OCI-LY1 (cell line): ENCODE data around the gene CLTCL1.

ENCODE experiments used
- H2AFZ ChIP-seq: fragments of 200-600 bp; sonication (generic), shearing (Covaris generic); 2 replicates; pipeline ENCODE4 v1.6.0; 2014; ENCODE audit warnings: antibody characterized with exemption, mild to moderate bottlenecking, low read length
- H3F3A ChIP-seq: fragments of 200-600 bp; sonication (generic), shearing (Covaris generic); 2 replicates; pipeline ENCODE4 v1.6.0; 2014; ENCODE audit warnings: mild to moderate bottlenecking, antibody characterized with exemption, low read length, moderate library complexity; ENCODE audit not compliant: insufficient read depth
- H3K27ac ChIP-seq: fragments of 200-600 bp; sonication (generic); 2 replicates; pipeline ENCODE4 v1.5.1; 2014; ENCODE audit warnings: low read length, mixed run types, mild to moderate bottlenecking, low read depth; ENCODE audit not compliant: poor library complexity, severe bottlenecking
- H3K27me3 ChIP-seq: fragments of 200-600 bp; sonication (generic); 2 replicates; pipeline ENCODE4 v1.6.0; 2014; ENCODE audit warnings: antibody characterized with exemption, mild to moderate bottlenecking, low read length, moderate library complexity; ENCODE audit not compliant: insufficient read depth
- H3K36me3 ChIP-seq: fragments of 200-600 bp; sonication (generic); 2 replicates; pipeline ENCODE4 v1.6.1; 2014; ENCODE audit warnings: mild to moderate bottlenecking, antibody characterized with exemption, low read length, moderate library complexity, mixed read lengths; ENCODE audit not compliant: insufficient read depth
- H3K4me1 ChIP-seq: fragments of 200-600 bp; sonication (generic); 2 replicates; pipeline ENCODE4 v1.5.1; 2014; ENCODE audit warnings: mild to moderate bottlenecking, low read length, moderate library complexity; ENCODE audit not compliant: insufficient read depth, severe bottlenecking
- H3K4me2 ChIP-seq: fragments of 200-600 bp; sonication (generic), shearing (Covaris generic); 2 replicates; pipeline ENCODE4 v1.6.1; 2014; ENCODE audit warnings: low read length
- H3K4me3 ChIP-seq: fragments of 200-600 bp; sonication (generic); 2 replicates; pipeline ENCODE4 v1.5.1; 2014; ENCODE audit warnings: low read length, low read depth, mild to moderate bottlenecking, mixed read lengths; ENCODE audit not compliant: poor library complexity, severe bottlenecking
- H3K79me2 ChIP-seq: fragments of 200-600 bp; shearing (Covaris generic); 2 replicates; pipeline ENCODE4 v1.6.1; 2016; ENCODE audit warnings: mixed run types, low read length, mixed read lengths; ENCODE audit not compliant: insufficient read depth
- H3K9ac ChIP-seq: fragments of 200-600 bp; sonication (generic), shearing (Covaris generic); 2 replicates; pipeline ENCODE4 v1.6.1; 2014; ENCODE audit warnings: mild to moderate bottlenecking, low read length, mixed read lengths
- H3K9me2 ChIP-seq: fragments of 200-600 bp; sonication (generic), shearing (Covaris generic); 2 replicates; pipeline ENCODE4 v1.6.1; 2014; ENCODE audit warnings: low read depth, mild to moderate bottlenecking, low read length, mixed read lengths
- H3K9me3 ChIP-seq: fragments of 200-600 bp; shearing (Covaris generic); 2 replicates; pipeline ENCODE4 v1.6.1; 2014; ENCODE audit warnings: low read length, mixed read lengths
- H4K20me1 ChIP-seq: fragments of 200-600 bp; sonication (generic), shearing (Covaris generic); 2 replicates; pipeline ENCODE4 v1.6.0; 2016; ENCODE audit warnings: mild to moderate bottlenecking, low read length; ENCODE audit not compliant: insufficient read depth
- EZH2 ChIP-seq: fragments of 200-600 bp; sonication (generic), shearing (Covaris generic); IDR thresholded peaks from 2 replicates; pipeline ENCODE4 v1.8.0; 2017; ENCODE audit warnings: borderline replicate concordance, mixed run types, mild to moderate bottlenecking, antibody characterized with exemption, low read length, moderate library complexity, mixed read lengths
- TF ChIP-seq, protein P1 (sequence below): fragments of 200-600 bp; sonication (generic), shearing (Covaris generic); IDR thresholded peaks from 2 replicates; pipeline ENCODE4 v1.5.1; 2017; ENCODE audit warnings: mild to moderate bottlenecking, antibody characterized with exemption, low read length, moderate library complexity, mixed read lengths

Gene CLTCL1

DNA sequence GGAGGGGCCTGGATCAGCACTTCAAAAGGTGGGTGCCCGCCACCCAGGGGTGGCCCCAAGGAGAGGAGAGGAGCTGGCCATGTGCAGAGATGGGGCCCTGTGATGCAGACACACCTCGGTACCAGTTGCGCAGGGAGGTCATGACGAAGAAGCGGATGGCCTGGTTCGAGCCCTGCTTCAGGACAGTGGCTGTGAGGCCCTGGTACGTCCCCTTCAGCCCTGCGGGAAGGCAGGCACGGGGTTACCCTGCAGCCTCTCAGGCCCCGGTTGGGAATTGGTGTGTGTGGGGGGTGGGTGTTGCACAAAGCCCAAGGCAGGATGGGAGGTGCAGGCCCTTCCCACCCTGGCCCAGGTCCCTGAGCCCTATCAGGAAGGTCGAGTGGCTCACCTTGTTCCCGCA, 114.8 kb downstream of the CLTCL1 start:
- H4K20me1 ChIP-seq = no peaks in the 10 kb centered on the region
- no peaks in the 10 kb centered on the region for H3K27me3 ChIP-seq
- no peaks in the 10 kb centered on the region for H3K9me3 ChIP-seq
- H3F3A ChIP-seq = no peaks in the 10 kb centered on the region
- H3K27ac ChIP-seq = peak overlapping the region; percentile 58
- H3K4me3 ChIP-seq = peak overlapping the region; percentile 82
- peak overlapping the region; percentile 94 for H3K4me2 ChIP-seq
- H3K9ac ChIP-seq = peak overlapping the region; percentile 88
- peaks cover 7% of the 10 kb centered on the region; the same call in 1 of the 2 replicates for H3K36me3 ChIP-seq
- no peak for TF ChIP-seq EZH2
- TF ChIP-seq, protein P1, sequence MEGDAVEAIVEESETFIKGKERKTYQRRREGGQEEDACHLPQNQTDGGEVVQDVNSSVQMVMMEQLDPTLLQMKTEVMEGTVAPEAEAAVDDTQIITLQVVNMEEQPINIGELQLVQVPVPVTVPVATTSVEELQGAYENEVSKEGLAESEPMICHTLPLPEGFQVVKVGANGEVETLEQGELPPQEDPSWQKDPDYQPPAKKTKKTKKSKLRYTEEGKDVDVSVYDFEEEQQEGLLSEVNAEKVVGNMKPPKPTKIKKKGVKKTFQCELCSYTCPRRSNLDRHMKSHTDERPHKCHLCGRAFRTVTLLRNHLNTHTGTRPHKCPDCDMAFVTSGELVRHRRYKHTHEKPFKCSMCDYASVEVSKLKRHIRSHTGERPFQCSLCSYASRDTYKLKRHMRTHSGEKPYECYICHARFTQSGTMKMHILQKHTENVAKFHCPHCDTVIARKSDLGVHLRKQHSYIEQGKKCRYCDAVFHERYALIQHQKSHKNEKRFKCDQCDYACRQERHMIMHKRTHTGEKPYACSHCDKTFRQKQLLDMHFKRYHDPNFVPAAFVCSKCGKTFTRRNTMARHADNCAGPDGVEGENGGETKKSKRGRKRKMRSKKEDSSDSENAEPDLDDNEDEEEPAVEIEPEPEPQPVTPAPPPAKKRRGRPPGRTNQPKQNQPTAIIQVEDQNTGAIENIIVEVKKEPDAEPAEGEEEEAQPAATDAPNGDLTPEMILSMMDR = no peak
- peaks cover 12% of the 10 kb centered on the region for H3K79me2 ChIP-seq
- no peaks in the 10 kb centered on the region for H3K9me2 ChIP-seq
- peaks cover 64% of the 10 kb centered on the region for H3K4me1 ChIP-seq
- no peak overlapping the region for H2AFZ ChIP-seq

DNA sequence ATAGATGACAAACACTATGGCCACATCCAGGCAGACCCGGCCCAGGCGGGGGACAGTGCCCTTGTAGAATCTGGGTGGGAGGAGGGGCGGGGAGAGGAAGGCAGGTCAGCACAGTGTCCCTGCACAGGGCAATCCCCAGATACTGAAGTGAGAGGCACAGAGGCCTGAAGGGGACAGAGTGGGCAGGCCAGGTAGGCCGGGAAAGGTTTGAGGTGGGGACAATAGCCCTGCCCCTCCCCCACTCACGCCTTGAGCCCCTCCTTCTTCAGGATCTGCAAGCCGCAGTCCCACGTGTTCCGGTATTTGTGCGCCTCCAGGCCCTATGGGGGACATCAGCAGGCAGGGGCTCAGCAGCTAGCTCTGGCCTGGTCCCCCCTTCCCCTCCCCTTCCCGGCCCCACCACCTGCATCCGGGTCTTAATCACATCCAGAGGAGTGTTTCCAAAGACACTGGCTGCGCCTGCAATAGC, 115.3 kb downstream of the CLTCL1 start:
- no peaks in the 10 kb centered on the region for H4K20me1 ChIP-seq
- peak overlapping the region; percentile 82 for H3K4me3 ChIP-seq
- peaks cover 64% of the 10 kb centered on the region for H3K4me1 ChIP-seq
- H3K27ac ChIP-seq = peak overlapping the region; percentile 58
- no peak overlapping the region for H2AFZ ChIP-seq
- H3K9ac ChIP-seq = peak overlapping the region; percentile 88; the same call in 1 of the 2 replicates
- H3F3A ChIP-seq = no peaks in the 10 kb centered on the region
- H3K9me2 ChIP-seq = no peaks in the 10 kb centered on the region
- peak overlapping the region; percentile 94 for H3K4me2 ChIP-seq
- H3K27me3 ChIP-seq = no peaks in the 10 kb centered on the region
- TF ChIP-seq EZH2 = no peak
- TF ChIP-seq, protein P1 = no peak
- H3K36me3 ChIP-seq = peaks cover 7% of the 10 kb centered on the region; the same call in 1 of the 2 replicates
- peaks cover 13% of the 10 kb centered on the region for H3K79me2 ChIP-seq
- H3K9me3 ChIP-seq = no peaks in the 10 kb centered on the region

DNA sequence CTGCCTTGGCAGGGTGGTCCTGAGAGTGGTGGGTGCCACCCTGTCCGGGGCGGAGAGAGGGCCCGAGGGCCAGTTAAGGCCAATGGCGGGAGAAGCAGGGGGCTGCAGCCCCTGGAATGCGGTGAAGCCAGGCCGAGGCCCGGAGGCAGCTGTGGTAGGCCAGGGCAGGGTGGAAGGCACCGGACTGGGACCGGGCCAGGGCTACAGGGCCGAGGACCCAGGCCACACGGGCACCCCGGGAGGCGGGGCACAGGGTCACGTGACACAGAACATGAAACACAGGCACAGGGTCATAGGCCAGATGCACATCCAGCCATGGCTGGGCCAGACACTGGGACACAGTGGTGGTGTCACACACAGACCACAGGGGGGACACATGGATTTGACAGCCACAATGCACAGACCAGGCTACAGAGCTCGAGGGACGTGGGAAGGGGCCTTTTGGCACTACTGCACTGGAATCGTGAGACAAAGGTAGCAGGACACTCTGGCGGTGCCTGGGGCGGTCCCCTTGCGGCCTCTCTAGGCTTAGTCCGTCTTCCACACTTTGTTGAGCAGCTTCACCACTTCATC, 115.8 kb downstream of the CLTCL1 start:
- Histone ChIP-seq H3F3A (no peaks in the 10 kb centered on the region), H3K9ac (no peak overlapping the region; the same call in 1 of the 2 replicates), H3K4me3 (no peak overlapping the region), H3K36me3 (peaks cover 7% of the 10 kb centered on the region; the same call in 1 of the 2 replicates), H3K9me3 (no peaks in the 10 kb centered on the region), H3K9me2 (no peaks in the 10 kb centered on the region), H3K27ac (peak overlapping the region; percentile 83), H3K4me2 (peak overlapping the region; percentile 94; the same call in 1 of the 2 replicates), H4K20me1 (no peaks in the 10 kb centered on the region), H3K27me3 (peaks cover 2% of the 10 kb centered on the region), H2AFZ (no peak overlapping the region), H3K4me1 (peaks cover 68% of the 10 kb centered on the region), H3K79me2 (peaks cover 13% of the 10 kb centered on the region)
- TF ChIP-seq EZH2 = no peak
- TF ChIP-seq, protein P1 = no peak
